WTC11 (cell line): ENCODE measurements around the gene EMP2. TPM values are rescaled to one million over a fixed set of nuclear protein-coding genes. Genes with fewer than 3 reads are reported as not detected.

Experiments
- ATAC-seq: fragments of 200-7000 bp; cut with Tn5 transposase; 2 replicates; pipeline ENCODE4 v1.10.0; 2021; ENCODE audit warnings: mild to moderate bottlenecking, moderate library complexity
- CTCF ChIA-PET: fragments of 300-600 bp; sonication (Branson Sonifier 250); formaldehyde crosslinking; loops from one replicate; lab custom pipeline; 2021; ENCODE audit warnings: antibody characterized with exemption; lab: Charles Lee
- POLR2A ChIA-PET: fragments of 350-600 bp; sonication (Branson Sonifier 250); formaldehyde crosslinking; loops from one replicate; lab custom pipeline; 2021; ENCODE audit warnings: antibody characterized with exemption; lab: Charles Lee
- DNase-seq: peaks from one replicate; pipeline ENCODE4 v3.0.0; 2021; ENCODE audit warnings: low spot score
- H3K27ac Mint-ChIP-seq: 2 replicates; pipeline ENCODE4 v1.8.0; 2021; ENCODE audit warnings: mixed read lengths
- H3K27me3 Mint-ChIP-seq: 2 replicates; pipeline ENCODE4 v1.8.0; 2021; ENCODE audit warnings: low read depth, mild to moderate bottlenecking, moderate library complexity, mixed read lengths
- H3K36me3 Mint-ChIP-seq: 2 replicates; pipeline ENCODE4 v1.8.0; 2021; ENCODE audit warnings: mixed read lengths
- H3K4me1 Mint-ChIP-seq: 2 replicates; pipeline ENCODE4 v1.8.0; 2022; ENCODE audit warnings: mixed read lengths
- H3K4me3 Mint-ChIP-seq: 2 replicates; pipeline ENCODE4 v1.8.0; 2021; ENCODE audit warnings: mild to moderate bottlenecking, moderate library complexity, mixed read lengths
- H3K9me3 Mint-ChIP-seq: 2 replicates; pipeline ENCODE4 v1.8.0; 2021; ENCODE audit warnings: mixed read lengths
- ATF6 ChIP-seq: sonication (generic); formaldehyde crosslinking; IDR thresholded peaks from 2 replicates; pipeline ENCODE4 v1.8.1; 2023; ENCODE audit warnings: mild to moderate bottlenecking, missing genetic modification reagents
- CDX4 ChIP-seq: fragments of 250-450 bp; sonication (Bioruptor Pico); IDR thresholded peaks from 2 replicates; pipeline ENCODE4 v1.9.0; 2021; ENCODE audit warnings: moderate library complexity, mild to moderate bottlenecking, inconsistent platforms, borderline replicate concordance
- E2F1 ChIP-seq: sonication (generic); formaldehyde crosslinking; IDR thresholded peaks from 2 replicates; pipeline ENCODE4 v1.8.0; 2022; ENCODE audit warnings: mild to moderate bottlenecking, missing genetic modification reagents
- IRF2 ChIP-seq: sonication (generic); formaldehyde crosslinking; IDR thresholded peaks from 2 replicates; pipeline ENCODE4 v1.8.0; 2022; ENCODE audit warnings: low read depth, missing genetic modification reagents, borderline replicate concordance
- KAT7 ChIP-seq: sonication (generic); formaldehyde crosslinking; IDR thresholded peaks from 2 replicates; pipeline ENCODE4 v1.8.1; 2023; ENCODE audit warnings: missing genetic modification reagents, mild to moderate bottlenecking, borderline replicate concordance
- MLX ChIP-seq: sonication (generic); formaldehyde crosslinking; IDR thresholded peaks from 2 replicates; pipeline ENCODE4 v1.8.1; 2023; ENCODE audit warnings: mild to moderate bottlenecking, missing genetic modification reagents, moderate library complexity
- MXD4 ChIP-seq: fragments of 250-450 bp; sonication (Bioruptor Pico); IDR thresholded peaks from 2 replicates; pipeline ENCODE4 v1.8.0; 2021; ENCODE audit warnings: mild to moderate bottlenecking, moderate library complexity, borderline replicate concordance
- NFE2L1 ChIP-seq: sonication (generic); formaldehyde crosslinking; IDR thresholded peaks from 2 replicates; pipeline ENCODE4 v1.8.1; 2023; ENCODE audit warnings: missing genetic modification reagents
- RELA ChIP-seq: sonication (generic); formaldehyde crosslinking; IDR thresholded peaks from 2 replicates; pipeline ENCODE4 v1.8.1; 2022; ENCODE audit warnings: missing genetic modification reagents, mild to moderate bottlenecking, borderline replicate concordance
- SMAD4 ChIP-seq: sonication (generic); formaldehyde crosslinking; IDR thresholded peaks from 2 replicates; pipeline ENCODE4 v1.8.0; 2022; ENCODE audit warnings: mild to moderate bottlenecking, missing genetic modification reagents
- TCF7 ChIP-seq: sonication (generic); formaldehyde crosslinking; IDR thresholded peaks from 2 replicates; pipeline ENCODE4 v1.8.0; 2022; ENCODE audit warnings: mild to moderate bottlenecking, low read depth, missing genetic modification reagents, moderate library complexity
- TEAD4 ChIP-seq: sonication (generic); formaldehyde crosslinking; IDR thresholded peaks from 2 replicates; pipeline ENCODE4 v1.8.0; 2022; ENCODE audit warnings: mild to moderate bottlenecking, missing genetic modification reagents
- TP53 ChIP-seq: sonication (generic); formaldehyde crosslinking; IDR thresholded peaks from 2 replicates; pipeline ENCODE4 v1.8.1; 2023; ENCODE audit warnings: mild to moderate bottlenecking, missing genetic modification reagents
- ZNF121 ChIP-seq: sonication (generic); formaldehyde crosslinking; IDR thresholded peaks from 2 replicates; pipeline ENCODE4 v1.8.0; 2023; ENCODE audit warnings: missing genetic modification reagents
- ZNF138 ChIP-seq: sonication (generic); formaldehyde crosslinking; conservative IDR thresholded peaks from 2 replicates; pipeline ENCODE4 v1.8.1; 2022; ENCODE audit warnings: mild to moderate bottlenecking, moderate library complexity, missing genetic modification reagents
- ZNF219 ChIP-seq: sonication (generic); formaldehyde crosslinking; IDR thresholded peaks from 2 replicates; pipeline ENCODE4 v1.8.0; 2023; ENCODE audit warnings: missing genetic modification reagents, mild to moderate bottlenecking, borderline replicate concordance
- ZNF263 ChIP-seq: sonication (generic); formaldehyde crosslinking; IDR thresholded peaks from 2 replicates; pipeline ENCODE4 v1.8.1; 2022; ENCODE audit warnings: low read depth, mild to moderate bottlenecking, moderate library complexity, missing genetic modification reagents
- ZNF416 ChIP-seq: fragments of 250-450 bp; sonication (Bioruptor Pico); IDR thresholded peaks from 2 replicates; pipeline ENCODE4 v1.9.0; 2021; ENCODE audit warnings: mild to moderate bottlenecking, inconsistent platforms
- total RNA-seq: library from RNA; stranded (reverse); gene quantifications from 3 replicates; pipeline ENCODE4 v1.2.3, GENCODE V29; 2021
- TF ChIP-seq, protein P1 (sequence below): sonication (generic); formaldehyde crosslinking; IDR thresholded peaks from 2 replicates; pipeline ENCODE4 v1.8.0; 2022; ENCODE audit warnings: mild to moderate bottlenecking, missing genetic modification reagents
- TF ChIP-seq, protein P2 (sequence below): fragments of 250-450 bp; sonication (Bioruptor Pico); IDR thresholded peaks from 2 replicates; pipeline ENCODE4 v2.1.2; 2022; ENCODE audit warnings: mild to moderate bottlenecking, moderate library complexity
- TF ChIP-seq, protein P3 (sequence below): sonication (generic); formaldehyde crosslinking; IDR thresholded peaks from 2 replicates; pipeline ENCODE4 v1.8.0; 2022; ENCODE audit warnings: mild to moderate bottlenecking, missing genetic modification reagents

Gene EMP2
- total RNA-seq, 1 experiment from 2014 or later = 16.4 TPM

DNA sequence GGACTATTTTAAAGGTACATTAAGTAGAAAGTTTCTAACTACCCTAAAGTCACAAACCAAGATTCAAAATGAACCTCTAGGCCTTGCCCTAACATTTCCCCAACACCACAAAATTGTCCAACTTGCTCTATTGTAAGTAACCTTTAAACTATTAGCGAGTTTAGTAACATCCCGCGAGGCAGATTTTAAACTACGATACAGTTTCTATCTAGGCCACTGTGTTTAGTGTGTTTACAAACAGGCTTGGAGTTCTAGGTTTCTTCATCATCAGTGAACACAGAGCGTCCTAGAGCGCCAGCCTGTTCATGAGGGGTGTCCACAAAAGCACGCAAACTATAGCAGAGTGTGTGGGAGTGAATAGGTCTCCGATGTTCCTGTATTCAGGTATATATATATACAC lies 51.8 kb downstream of the EMP2 start (continued):
- TF ChIP-seq ATF6 = no peak
- TF ChIP-seq RELA (CRISPR knock-in tag) = no peak
- no peak for TF ChIP-seq CDX4 (CRISPR knock-in tag)
- no peak for TF ChIP-seq TEAD4 (CRISPR knock-in tag)
- TF ChIP-seq IRF2 (CRISPR knock-in tag) = no peak
- no peak for TF ChIP-seq MXD4 (CRISPR knock-in tag)
- TF ChIP-seq KAT7 (CRISPR knock-in tag) = no peak
- TF ChIP-seq MLX = no peak
- no peak for TF ChIP-seq TP53 (CRISPR knock-in tag)
- TF ChIP-seq, protein P1, sequence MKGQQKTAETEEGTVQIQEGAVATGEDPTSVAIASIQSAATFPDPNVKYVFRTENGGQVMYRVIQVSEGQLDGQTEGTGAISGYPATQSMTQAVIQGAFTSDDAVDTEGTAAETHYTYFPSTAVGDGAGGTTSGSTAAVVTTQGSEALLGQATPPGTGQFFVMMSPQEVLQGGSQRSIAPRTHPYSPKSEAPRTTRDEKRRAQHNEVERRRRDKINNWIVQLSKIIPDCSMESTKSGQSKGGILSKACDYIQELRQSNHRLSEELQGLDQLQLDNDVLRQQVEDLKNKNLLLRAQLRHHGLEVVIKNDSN (CRISPR knock-in tag) = no peak

DNA sequence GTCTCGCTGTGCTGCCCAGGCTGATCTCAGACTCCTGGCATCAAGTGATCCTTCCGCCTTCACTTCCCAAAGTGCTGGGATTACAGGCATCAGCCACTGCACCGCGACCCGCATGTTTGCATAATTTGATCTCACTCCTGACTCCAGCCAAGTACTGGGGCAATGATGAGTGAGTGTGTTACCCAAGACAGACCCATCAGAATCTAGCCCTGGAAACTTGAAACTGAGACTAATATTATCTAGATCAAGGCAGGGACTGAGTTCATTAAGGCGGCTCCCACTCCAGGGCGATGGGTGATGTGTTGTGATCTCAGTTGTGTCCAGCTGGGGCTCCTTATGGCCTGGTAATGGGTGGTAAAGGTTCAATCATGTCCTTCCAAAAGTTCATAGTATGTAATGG lies 53.4 kb downstream of the EMP2 start:
- POLR2A ChIA-PET = interaction anchor here (0.6 kb wide), 1 partner anchor 454 kb away, joined by 6 read pairs; no protein-coding TSS in a partner anchor
- no peaks in the 10 kb centered on the region for H3K9me3 Mint-ChIP-seq
- H3K4me1 Mint-ChIP-seq = no peaks in the 10 kb centered on the region
- H3K4me3 Mint-ChIP-seq = no peak overlapping the region
- TF ChIP-seq TCF7 (CRISPR knock-in tag) (no peak), ZNF121 (CRISPR knock-in tag) (peak; percentile 42; the same call in 1 of the 2 replicates)
- TF ChIP-seq, all 79 proteins: peak for 1
- no peak for ATAC-seq
- Mint-ChIP-seq H3K36me3 (no peaks in the 10 kb centered on the region), H3K27ac (no peak overlapping the region), H3K27me3 (no peaks in the 10 kb centered on the region; the same call in 1 of the 2 replicates)
- CTCF ChIA-PET = no interaction called here
- DNase-seq = no peak

- DNase-seq (no peak), ATAC-seq (no peak)
- CTCF ChIA-PET = interaction anchor here (0.7 to 1.4 kb wide), 5 partner anchors 9 to 394 kb away, joined by 3 to 6 read pairs (median 3); partner anchors contain the start of gene EMP2
- no peaks in the 10 kb centered on the region for H3K9me3 Mint-ChIP-seq
- H3K4me1 Mint-ChIP-seq = no peaks in the 10 kb centered on the region
- H3K27me3 Mint-ChIP-seq = no peaks in the 10 kb centered on the region; the same call in 1 of the 2 replicates
- no peaks in the 10 kb centered on the region for H3K36me3 Mint-ChIP-seq
- POLR2A ChIA-PET = no interaction called here
- no peak overlapping the region for H3K27ac Mint-ChIP-seq
- H3K4me3 Mint-ChIP-seq = no peak overlapping the region
- TF ChIP-seq, protein P2, sequence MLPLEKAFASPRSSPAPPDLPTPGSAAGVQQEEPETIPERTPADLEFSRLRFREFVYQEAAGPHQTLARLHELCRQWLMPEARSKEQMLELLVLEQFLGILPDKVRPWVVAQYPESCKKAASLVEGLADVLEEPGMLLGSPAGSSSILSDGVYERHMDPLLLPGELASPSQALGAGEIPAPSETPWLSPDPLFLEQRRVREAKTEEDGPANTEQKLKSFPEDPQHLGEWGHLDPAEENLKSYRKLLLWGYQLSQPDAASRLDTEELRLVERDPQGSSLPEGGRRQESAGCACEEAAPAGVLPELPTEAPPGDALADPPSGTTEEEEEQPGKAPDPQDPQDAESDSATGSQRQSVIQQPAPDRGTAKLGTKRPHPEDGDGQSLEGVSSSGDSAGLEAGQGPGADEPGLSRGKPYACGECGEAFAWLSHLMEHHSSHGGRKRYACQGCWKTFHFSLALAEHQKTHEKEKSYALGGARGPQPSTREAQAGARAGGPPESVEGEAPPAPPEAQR = no peak
- TF ChIP-seq E2F1 (CRISPR knock-in tag) (no peak), ZNF219 (CRISPR knock-in tag) (no peak), ZNF416 (CRISPR knock-in tag) (no peak), MLX (no peak), NFE2L1 (CRISPR knock-in tag) (no peak), ZNF121 (CRISPR knock-in tag) (no peak), ZNF263 (CRISPR knock-in tag) (no peak), SMAD4 (CRISPR knock-in tag) (no peak), ZNF138 (CRISPR knock-in tag) (no peak)
- TF ChIP-seq, protein P3, sequence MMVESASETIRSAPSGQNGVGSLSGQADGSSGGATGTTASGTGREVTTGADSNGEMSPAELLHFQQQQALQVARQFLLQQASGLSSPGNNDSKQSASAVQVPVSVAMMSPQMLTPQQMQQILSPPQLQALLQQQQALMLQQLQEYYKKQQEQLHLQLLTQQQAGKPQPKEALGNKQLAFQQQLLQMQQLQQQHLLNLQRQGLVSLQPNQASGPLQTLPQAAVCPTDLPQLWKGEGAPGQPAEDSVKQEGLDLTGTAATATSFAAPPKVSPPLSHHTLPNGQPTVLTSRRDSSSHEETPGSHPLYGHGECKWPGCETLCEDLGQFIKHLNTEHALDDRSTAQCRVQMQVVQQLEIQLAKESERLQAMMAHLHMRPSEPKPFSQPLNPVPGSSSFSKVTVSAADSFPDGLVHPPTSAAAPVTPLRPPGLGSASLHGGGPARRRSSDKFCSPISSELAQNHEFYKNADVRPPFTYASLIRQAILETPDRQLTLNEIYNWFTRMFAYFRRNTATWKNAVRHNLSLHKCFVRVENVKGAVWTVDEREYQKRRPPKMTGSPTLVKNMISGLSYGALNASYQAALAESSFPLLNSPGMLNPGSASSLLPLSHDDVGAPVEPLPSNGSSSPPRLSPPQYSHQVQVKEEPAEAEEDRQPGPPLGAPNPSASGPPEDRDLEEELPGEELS = no peak
These were observed 55.1 kb downstream of the EMP2 start for GRCh38 chr16:10525214-10525825.
